GM12875 (cell line): Measurements from ENCODE around the gene HIP1.
A peak's percentile ranks its signal among the peaks of the same experiment; 100 is the strongest.
"Not testable (repeated sequence)": the region's sequence is repeated elsewhere in the genome, so short reads cannot be mapped to it uniquely, and the experiment has no call there.

Source experiments
- H3K4me3 ChIP-seq: one replicate; pipeline ENCODE4 v1.5.1; 2011; ENCODE audit warnings: low read depth, low read length, control low read depth
- TF ChIP-seq, protein P1 (sequence below): IDR thresholded peaks from 2 replicates; pipeline ENCODE4 v1.5.1; 2011; ENCODE audit warnings: low read depth, mild to moderate bottlenecking, control low read depth, inconsistent platforms, low read length, moderate library complexity, borderline replicate concordance; ENCODE audit not compliant: insufficient read depth

Gene HIP1

DNA sequence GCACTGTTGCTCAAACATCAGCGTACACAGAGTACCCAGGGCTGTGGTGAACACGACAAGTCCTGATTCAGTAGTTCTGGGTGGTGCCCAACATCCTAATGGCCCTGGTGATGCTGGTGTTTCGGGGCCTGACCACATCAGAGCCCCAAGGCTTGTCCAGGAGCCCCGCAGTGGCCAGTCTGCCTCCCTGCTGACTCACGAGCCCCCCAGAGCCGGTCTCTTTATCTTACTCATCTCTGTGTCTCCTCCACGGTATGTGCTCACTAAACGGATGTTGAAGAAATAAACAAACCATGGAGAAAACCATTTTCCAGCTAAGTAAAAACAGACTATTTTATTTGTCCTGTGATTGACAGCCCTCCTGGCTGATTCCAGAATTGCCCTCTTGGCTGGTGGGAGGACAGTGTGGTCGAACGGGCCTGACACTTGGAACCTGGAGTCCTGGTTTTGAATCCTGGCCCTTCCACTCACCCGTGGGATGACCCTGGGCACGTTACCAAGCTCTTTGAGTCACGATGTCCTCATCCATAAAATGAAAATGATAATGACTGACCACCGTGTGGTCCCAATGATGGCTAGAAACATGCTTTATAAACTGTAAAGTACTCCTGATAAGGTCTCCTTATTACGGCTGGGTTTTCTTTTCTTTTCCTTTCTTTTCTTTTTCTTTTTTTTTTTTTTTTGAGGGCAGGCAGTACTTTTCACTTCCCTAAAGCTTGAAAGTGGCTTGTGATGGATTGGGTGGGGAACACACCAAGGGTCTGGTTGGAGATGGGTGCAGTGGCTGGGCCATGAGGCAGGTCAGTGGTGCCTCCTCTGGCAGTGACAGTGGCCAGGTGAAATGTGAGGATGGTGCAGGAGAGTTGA lies 5.7 kb downstream of the HIP1 start:
- no peak overlapping the region for H3K4me3 ChIP-seq

DNA sequence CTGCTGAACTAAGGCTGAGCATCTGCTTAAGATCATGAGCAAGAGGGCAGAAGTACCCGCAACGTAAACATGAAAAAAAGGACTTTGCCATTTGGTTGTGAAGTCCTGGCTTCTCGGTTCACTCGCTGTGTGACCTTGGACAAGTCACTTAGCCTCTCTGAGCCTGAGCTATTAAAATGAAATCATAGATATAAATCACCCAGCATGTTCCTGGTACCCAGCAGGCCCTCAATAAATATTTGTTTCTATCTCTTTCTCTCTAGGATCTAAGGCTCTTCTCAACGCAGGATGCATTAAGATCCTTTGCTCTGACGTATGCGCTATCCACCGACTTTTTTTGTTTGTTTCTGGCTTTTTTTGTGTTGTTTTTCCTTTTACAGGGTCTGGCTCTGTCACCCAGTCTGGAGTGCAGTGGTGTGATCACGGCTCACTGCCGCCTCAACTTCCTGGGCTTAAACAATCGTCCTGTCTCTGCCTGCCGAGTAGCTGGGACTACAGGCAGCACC lies 6.7 kb downstream of the HIP1 start:
- no peak overlapping the region for H3K4me3 ChIP-seq
- TF ChIP-seq, protein P1, sequence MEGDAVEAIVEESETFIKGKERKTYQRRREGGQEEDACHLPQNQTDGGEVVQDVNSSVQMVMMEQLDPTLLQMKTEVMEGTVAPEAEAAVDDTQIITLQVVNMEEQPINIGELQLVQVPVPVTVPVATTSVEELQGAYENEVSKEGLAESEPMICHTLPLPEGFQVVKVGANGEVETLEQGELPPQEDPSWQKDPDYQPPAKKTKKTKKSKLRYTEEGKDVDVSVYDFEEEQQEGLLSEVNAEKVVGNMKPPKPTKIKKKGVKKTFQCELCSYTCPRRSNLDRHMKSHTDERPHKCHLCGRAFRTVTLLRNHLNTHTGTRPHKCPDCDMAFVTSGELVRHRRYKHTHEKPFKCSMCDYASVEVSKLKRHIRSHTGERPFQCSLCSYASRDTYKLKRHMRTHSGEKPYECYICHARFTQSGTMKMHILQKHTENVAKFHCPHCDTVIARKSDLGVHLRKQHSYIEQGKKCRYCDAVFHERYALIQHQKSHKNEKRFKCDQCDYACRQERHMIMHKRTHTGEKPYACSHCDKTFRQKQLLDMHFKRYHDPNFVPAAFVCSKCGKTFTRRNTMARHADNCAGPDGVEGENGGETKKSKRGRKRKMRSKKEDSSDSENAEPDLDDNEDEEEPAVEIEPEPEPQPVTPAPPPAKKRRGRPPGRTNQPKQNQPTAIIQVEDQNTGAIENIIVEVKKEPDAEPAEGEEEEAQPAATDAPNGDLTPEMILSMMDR: no peak

More for the DNA sequence above, 5.7 kb downstream of the HIP1 start:
- TF ChIP-seq, protein P1: no peak

DNA sequence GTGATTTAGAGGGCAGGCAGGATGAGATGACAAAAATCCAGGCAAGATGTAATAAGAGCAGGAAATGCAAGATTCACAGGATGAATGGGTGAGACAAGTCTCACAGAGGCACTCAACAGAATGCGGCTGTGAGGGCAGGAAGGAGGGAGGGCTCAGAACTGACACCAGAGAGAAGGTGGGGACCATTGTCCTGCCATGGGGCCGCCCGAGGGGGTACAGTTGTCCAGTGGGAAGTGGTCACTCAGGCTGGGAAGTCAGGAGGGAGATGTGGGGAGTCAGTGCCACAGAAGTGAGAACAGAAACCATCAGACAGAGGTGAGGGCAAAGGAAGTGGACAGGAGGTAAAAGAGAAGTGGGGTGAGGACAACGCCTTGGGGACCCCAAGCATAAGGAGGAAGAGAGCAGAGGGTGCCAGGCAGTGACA lies 8.9 kb downstream of the HIP1 start:
- no peak overlapping the region for H3K4me3 ChIP-seq
- TF ChIP-seq, protein P1: no peak

DNA sequence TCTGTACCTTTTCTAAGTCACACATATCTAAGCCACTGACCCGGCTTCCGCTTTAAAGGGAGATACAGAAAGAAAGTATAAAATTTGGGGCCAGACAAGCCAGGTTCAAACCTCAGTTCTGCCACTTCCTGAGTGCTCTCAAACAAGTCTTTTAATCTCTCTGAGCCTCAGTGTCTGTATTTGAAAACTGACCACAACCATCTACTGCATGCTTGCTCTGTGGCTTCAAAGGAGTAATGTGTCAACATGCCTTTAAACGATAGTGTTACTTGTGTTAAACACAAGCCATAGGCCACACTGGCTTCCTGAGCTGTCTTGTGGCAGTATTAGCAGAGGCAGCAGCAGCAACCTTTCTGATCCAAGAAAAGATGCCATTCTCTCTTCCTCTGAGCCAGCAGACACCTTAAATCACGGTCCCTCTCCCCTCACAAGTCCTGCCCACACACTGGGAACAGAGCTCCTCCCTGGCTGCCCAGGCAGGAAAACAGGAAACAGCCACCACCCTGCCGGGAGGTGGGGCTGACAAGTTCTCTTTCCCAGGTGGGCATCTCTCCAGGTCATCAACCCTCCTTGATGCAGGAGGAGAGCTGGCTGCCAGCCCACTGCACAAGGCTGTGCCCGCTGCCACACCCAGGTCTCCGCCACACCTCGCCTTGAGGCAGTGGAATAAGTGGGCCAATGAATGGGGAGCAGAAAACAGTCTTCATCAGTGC lies 10.7 kb downstream of the HIP1 start:
- peak overlapping the region; percentile 5 for H3K4me3 ChIP-seq
- TF ChIP-seq, protein P1: no peak

DNA sequence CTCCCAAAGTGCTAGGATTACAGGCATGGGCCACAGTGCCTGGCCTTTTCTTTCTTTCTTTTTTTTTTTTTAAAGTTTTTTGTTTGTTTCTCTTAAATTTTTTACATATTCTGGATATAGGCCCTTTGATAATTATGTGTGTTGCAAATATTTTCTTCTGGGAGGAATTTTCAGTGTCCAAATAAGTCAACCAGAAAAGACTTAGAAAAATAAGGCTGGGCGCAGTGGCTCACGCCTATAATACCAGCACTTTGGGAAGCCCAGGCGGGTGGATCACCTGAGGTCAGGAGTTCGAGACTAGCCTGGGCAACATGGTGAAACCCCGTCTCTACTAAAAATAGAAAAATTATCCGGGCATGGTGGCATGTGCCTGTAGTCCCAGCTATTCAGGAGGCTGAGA lies 11.4 kb downstream of the HIP1 start:
- H3K4me3 ChIP-seq: not testable (repeated sequence)

DNA sequence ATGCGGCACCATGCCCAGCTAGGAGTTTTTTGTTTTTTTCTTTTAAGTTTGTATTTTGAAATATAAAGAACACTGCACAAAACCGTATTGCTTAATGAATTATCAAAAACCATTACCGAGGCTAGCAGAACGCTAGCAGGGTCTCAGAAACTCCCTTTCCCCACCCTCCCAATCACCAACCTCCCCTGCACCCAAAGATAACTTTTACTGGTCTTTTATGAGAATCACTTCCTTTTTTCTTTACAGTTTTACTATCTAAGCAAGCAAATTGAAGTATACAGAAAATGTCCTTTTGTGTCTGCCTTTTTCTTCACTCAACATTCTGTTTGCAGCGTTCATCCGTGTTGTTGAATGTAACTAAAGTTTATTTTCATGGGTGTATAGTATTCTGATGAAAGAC lies 13.4 kb downstream of the HIP1 start:
- TF ChIP-seq, protein P1: no peak

DNA sequence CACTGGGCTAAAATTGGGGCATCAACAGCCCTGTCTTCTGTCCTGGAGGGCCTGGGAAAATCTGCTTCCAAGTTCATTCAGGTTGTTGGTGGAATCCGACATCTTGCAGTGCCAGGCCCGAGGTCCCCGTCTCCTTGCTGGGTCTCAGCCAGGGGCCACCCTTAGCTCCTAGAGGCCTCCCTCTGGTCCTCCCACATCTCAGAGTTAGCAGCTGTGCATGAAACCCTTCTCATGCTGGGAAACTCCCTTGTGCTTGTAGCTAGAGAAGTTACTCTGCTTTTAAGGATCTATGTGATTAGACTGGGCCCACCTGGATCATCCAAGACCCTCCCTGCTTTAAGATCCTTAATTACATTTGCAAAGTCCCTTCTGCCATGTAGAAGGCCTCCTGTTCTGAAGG lies 15.3 kb downstream of the HIP1 start:
- TF ChIP-seq, protein P1: no peak
- H3K4me3 ChIP-seq: no peak overlapping the region

More for the DNA sequence above, 13.4 kb downstream of the HIP1 start:
- H3K4me3 ChIP-seq: no peak overlapping the region
